H9 (cell line): ENCODE data around the gene MAN1A1. TPM values are rescaled to one million over a fixed set of nuclear protein-coding genes. Genes with fewer than 3 reads are reported as not detected.

ENCODE experiments used
- DNase-seq: peaks from one replicate; pipeline ENCODE4 v3.0.0-alpha.2; 2017
- H2AFZ ChIP-seq: one replicate; pipeline ENCODE4 v1.6.1; 2013; ENCODE audit warnings: mild to moderate bottlenecking, low read length, control low read depth, moderate library complexity
- H2AK5ac ChIP-seq: 2 replicates; pipeline ENCODE4 v1.6.1; 2013; ENCODE audit warnings: low read length, control low read depth, mixed read lengths; ENCODE audit not compliant: insufficient read length
- H2BK120ac ChIP-seq: one replicate; pipeline ENCODE4 v1.6.1; 2013; ENCODE audit warnings: low read depth, mild to moderate bottlenecking, low read length, control low read depth, inconsistent platforms; ENCODE audit not compliant: poor library complexity, severe bottlenecking
- H2BK12ac ChIP-seq: 2 replicates; pipeline ENCODE4 v1.6.1; 2013; ENCODE audit warnings: low read length, control low read depth, mixed read lengths, low read depth; ENCODE audit not compliant: insufficient read length
- H2BK15ac ChIP-seq: 2 replicates; pipeline ENCODE4 v1.6.1; 2013; ENCODE audit warnings: low read depth, low read length, control low read depth
- H2BK20ac ChIP-seq: one replicate; pipeline ENCODE4 v1.6.1; 2013; ENCODE audit warnings: low read depth, mild to moderate bottlenecking, low read length, control low read depth, inconsistent platforms; ENCODE audit not compliant: poor library complexity, severe bottlenecking
- H2BK5ac ChIP-seq: 2 replicates; pipeline ENCODE4 v1.6.1; 2013; ENCODE audit warnings: low read length, control low read depth, mixed read lengths; ENCODE audit not compliant: insufficient read length
- H3K14ac ChIP-seq: 2 replicates; pipeline ENCODE4 v1.6.1; 2013; ENCODE audit warnings: low read length, control low read depth; ENCODE audit not compliant: insufficient read depth
- H3K18ac ChIP-seq: 2 replicates; pipeline ENCODE4 v1.6.1; 2013; ENCODE audit warnings: low read depth, mild to moderate bottlenecking, mixed read lengths, low read length, control low read depth; ENCODE audit not compliant: insufficient read length
- H3K23ac ChIP-seq: 2 replicates; pipeline ENCODE4 v1.6.1; 2013; ENCODE audit warnings: low read length, control low read depth, mixed read lengths, low read depth; ENCODE audit not compliant: insufficient read length
- H3K23me2 ChIP-seq: 2 replicates; pipeline ENCODE4 v1.6.1; 2013; ENCODE audit warnings: low read depth, mild to moderate bottlenecking, mixed read lengths, low read length, control low read depth; ENCODE audit not compliant: insufficient read length, poor library complexity, severe bottlenecking
- H3K27ac ChIP-seq: 2 replicates; pipeline ENCODE4 v1.5.1; 2013; ENCODE audit warnings: low read length, control low read depth, mixed read lengths, low read depth; ENCODE audit not compliant: insufficient read length
- H3K27me3 ChIP-seq: 2 replicates; pipeline ENCODE4 v1.6.1; 2013; ENCODE audit warnings: low read length, control low read depth, inconsistent platforms; ENCODE audit not compliant: insufficient read depth
- H3K4ac ChIP-seq: 2 replicates; pipeline ENCODE4 v1.6.1; 2013; ENCODE audit warnings: low read depth, mild to moderate bottlenecking, control low read depth, inconsistent platforms, low read length, moderate library complexity
- H3K4me1 ChIP-seq: 2 replicates; pipeline ENCODE4 v1.6.1; 2013; ENCODE audit warnings: low read length, control low read depth, inconsistent platforms; ENCODE audit not compliant: insufficient read depth
- H3K4me2 ChIP-seq: 2 replicates; pipeline ENCODE4 v1.6.1; 2013; ENCODE audit warnings: low read length, control low read depth, mixed read lengths; ENCODE audit not compliant: insufficient read length, insufficient read depth
- H3K56ac ChIP-seq: 2 replicates; pipeline ENCODE4 v1.6.1; 2013; ENCODE audit warnings: low read depth, mild to moderate bottlenecking, mixed read lengths, low read length, control low read depth; ENCODE audit not compliant: insufficient read length
- H3K79me1 ChIP-seq: 2 replicates; pipeline ENCODE4 v1.6.1; 2013; ENCODE audit warnings: low read depth, mild to moderate bottlenecking, moderate library complexity, low read length, control low read depth, inconsistent platforms; ENCODE audit not compliant: insufficient read depth, poor library complexity, severe bottlenecking
- H3K79me2 ChIP-seq: 2 replicates; pipeline ENCODE4 v1.6.1; 2013; ENCODE audit warnings: low read length, control low read depth, inconsistent platforms; ENCODE audit not compliant: insufficient read depth
- H3K9ac ChIP-seq: 2 replicates; pipeline ENCODE4 v1.6.1; 2013; ENCODE audit warnings: low read length, control low read depth, mixed read lengths; ENCODE audit not compliant: insufficient read length; ENCODE audit errors: extremely low read depth
- H3K9me3 ChIP-seq: one replicate; pipeline ENCODE4 v1.6.1; 2013; ENCODE audit warnings: low read depth, low read length, inconsistent platforms; ENCODE audit not compliant: control insufficient read depth
- H3T11ph ChIP-seq: one replicate; pipeline ENCODE4 v1.6.1; 2013; ENCODE audit warnings: mild to moderate bottlenecking, low read length, control low read depth, inconsistent platforms
- H4K20me1 ChIP-seq: one replicate; pipeline ENCODE4 v1.6.1; 2013; ENCODE audit not compliant: control insufficient read depth, insufficient read length, insufficient read depth
- H4K5ac ChIP-seq: 2 replicates; pipeline ENCODE4 v1.6.1; 2013; ENCODE audit warnings: low read depth, mild to moderate bottlenecking, mixed read lengths, low read length, control low read depth; ENCODE audit not compliant: insufficient read length
- H4K8ac ChIP-seq: replicated peaks from 2 replicates; pipeline ENCODE4 v1.6.1; 2013; ENCODE audit warnings: low read length, control low read depth, mixed read lengths, low read depth; ENCODE audit not compliant: insufficient read length
- H4K91ac ChIP-seq: 2 replicates; pipeline ENCODE4 v1.6.1; 2013; ENCODE audit warnings: low read depth, mild to moderate bottlenecking, moderate library complexity, mixed read lengths, low read length, control low read depth; ENCODE audit not compliant: insufficient read length
- H3K27ac Mint-ChIP-seq, 3 experiments: 2 replicates in 2 of 3; 3 replicates in 1 of 3; pipeline ENCODE4 v1.8.0; 2020 to 2021; ENCODE audit warnings: mixed read lengths in 3 of 3, mild to moderate bottlenecking in 1 of 3, moderate library complexity in 1 of 3
- H3K27me3 Mint-ChIP-seq: 2 replicates; pipeline ENCODE4 v1.8.0; 2021; ENCODE audit warnings: low read depth, mild to moderate bottlenecking, moderate library complexity, mixed read lengths
- H3K36me3 Mint-ChIP-seq, 3 experiments: 2 replicates in 2 of 3; 3 replicates in 1 of 3; pipeline ENCODE4 v1.8.0; 2020 to 2021; ENCODE audit warnings: low read depth in 3 of 3, mixed read lengths in 3 of 3; ENCODE audit not compliant: insufficient read depth in 1 of 3
- H3K4me1 Mint-ChIP-seq, 2 experiments: 2 replicates each; pipeline ENCODE4 v1.8.0; 2020; ENCODE audit warnings: mixed read lengths in 2 of 2
- H3K4me3 Mint-ChIP-seq, 2 experiments: 2 replicates in 1 of 2; 3 replicates in 1 of 2; pipeline ENCODE4 v1.8.0; 2020 to 2021; ENCODE audit warnings: mild to moderate bottlenecking in 2 of 2, mixed read lengths in 2 of 2, moderate library complexity in 1 of 2
- H3K9me3 Mint-ChIP-seq, 2 experiments: 2 replicates in 1 of 2; 3 replicates in 1 of 2; pipeline ENCODE4 v1.8.0; 2020; ENCODE audit warnings: mild to moderate bottlenecking in 2 of 2, mixed read lengths in 2 of 2, moderate library complexity in 1 of 2
- WGBS: extraction: QIAGEN DNeasy Blood & Tissue Kit; methylation state at CpG from one replicate; pipeline ENCODE4 v1.1.7; 2013; ENCODE audit warnings: missing lambda C conversion rate, low lambda C conversion rate, mixed read lengths; ENCODE audit not compliant: insufficient read length; ENCODE audit errors: extremely low coverage; 5-methylcytosine and 5-hydroxymethylcytosine counted together
- total RNA-seq: library from RNA; stranded (reverse); gene quantifications from 2 replicates; pipeline ENCODE4 v1.2.1, GENCODE V29; 2021
- TF ChIP-seq, protein P1 (sequence below): fragments of 200-600 bp; sonication (generic); conservative IDR thresholded peaks from 3 replicates; pipeline ENCODE4 v1.8.0; 2021; ENCODE audit warnings: antibody characterized with exemption, mild to moderate bottlenecking

MAN1A1 gene
- total RNA-seq, 1 experiment from 2014 or later, result 1.6 TPM

DNA sequence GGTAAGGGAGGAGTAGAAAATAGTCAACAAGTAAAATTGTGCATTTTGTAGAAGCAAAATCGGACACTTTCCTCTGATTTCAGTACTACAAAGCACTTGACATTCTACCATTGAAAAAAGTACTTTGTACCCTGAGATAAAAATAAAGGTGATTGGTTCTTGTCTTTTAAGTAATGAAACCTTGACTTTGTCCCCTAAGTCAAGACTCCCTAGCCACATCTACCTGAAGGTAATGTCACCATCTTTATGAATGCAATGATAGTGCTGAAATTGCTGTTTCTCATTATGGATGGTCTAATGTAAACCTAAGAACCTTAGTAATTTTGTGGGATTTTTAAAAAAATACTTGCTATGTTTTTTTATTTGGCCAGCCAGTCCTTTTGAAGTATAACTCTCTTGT, 2.4 kb upstream of the MAN1A1 start:
- Mint-ChIP-seq H3K36me3 (no peaks in the 10 kb centered on the region), H3K27ac (no peak overlapping the region), H3K4me1 (peaks cover 20 to 23% of the 10 kb centered on the region in 2 experiments), H3K27me3 (peaks cover 35% of the 10 kb centered on the region), H3K9me3 (no peaks in the 10 kb centered on the region), H3K4me3 (no peak overlapping the region)
- Histone ChIP-seq H2BK15ac (no peak overlapping the region), H3K18ac (no peak overlapping the region), H2BK5ac (no peak overlapping the region), H2AFZ (no peak overlapping the region), H3K23me2 (peaks cover 18% of the 10 kb centered on the region), H3K27me3 (peaks cover 4% of the 10 kb centered on the region; the same call in 1 of the 2 replicates), H4K8ac (no peak overlapping the region), H3K56ac (no peak overlapping the region), H3K9ac (no peak overlapping the region), H4K91ac (no peak overlapping the region), H3T11ph (no peak overlapping the region), H2AK5ac (no peak overlapping the region), H3K4ac (no peak overlapping the region), H2BK120ac (no peak overlapping the region), H3K9me3 (no peaks in the 10 kb centered on the region), H4K20me1 (no peaks in the 10 kb centered on the region), H4K5ac (no peak overlapping the region), H2BK12ac (no peak overlapping the region), H2BK20ac (no peak overlapping the region), H3K14ac (no peak overlapping the region), H3K23ac (no peak overlapping the region), H3K79me1 (no peaks in the 10 kb centered on the region), H3K4me2 (no peak overlapping the region), H3K27ac (no peak overlapping the region), H3K4me1 (peaks cover 7% of the 10 kb centered on the region; the same call in 1 of the 2 replicates), H3K79me2 (no peaks in the 10 kb centered on the region)
- DNase-seq, result no peak
- WGBS, result no CpG with 5 or more reads among the region's 1 CpG
- TF ChIP-seq, protein P1, sequence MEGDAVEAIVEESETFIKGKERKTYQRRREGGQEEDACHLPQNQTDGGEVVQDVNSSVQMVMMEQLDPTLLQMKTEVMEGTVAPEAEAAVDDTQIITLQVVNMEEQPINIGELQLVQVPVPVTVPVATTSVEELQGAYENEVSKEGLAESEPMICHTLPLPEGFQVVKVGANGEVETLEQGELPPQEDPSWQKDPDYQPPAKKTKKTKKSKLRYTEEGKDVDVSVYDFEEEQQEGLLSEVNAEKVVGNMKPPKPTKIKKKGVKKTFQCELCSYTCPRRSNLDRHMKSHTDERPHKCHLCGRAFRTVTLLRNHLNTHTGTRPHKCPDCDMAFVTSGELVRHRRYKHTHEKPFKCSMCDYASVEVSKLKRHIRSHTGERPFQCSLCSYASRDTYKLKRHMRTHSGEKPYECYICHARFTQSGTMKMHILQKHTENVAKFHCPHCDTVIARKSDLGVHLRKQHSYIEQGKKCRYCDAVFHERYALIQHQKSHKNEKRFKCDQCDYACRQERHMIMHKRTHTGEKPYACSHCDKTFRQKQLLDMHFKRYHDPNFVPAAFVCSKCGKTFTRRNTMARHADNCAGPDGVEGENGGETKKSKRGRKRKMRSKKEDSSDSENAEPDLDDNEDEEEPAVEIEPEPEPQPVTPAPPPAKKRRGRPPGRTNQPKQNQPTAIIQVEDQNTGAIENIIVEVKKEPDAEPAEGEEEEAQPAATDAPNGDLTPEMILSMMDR, result no peak
